Measurements from ENCODE around the gene EIF4EBP2.

DNA sequence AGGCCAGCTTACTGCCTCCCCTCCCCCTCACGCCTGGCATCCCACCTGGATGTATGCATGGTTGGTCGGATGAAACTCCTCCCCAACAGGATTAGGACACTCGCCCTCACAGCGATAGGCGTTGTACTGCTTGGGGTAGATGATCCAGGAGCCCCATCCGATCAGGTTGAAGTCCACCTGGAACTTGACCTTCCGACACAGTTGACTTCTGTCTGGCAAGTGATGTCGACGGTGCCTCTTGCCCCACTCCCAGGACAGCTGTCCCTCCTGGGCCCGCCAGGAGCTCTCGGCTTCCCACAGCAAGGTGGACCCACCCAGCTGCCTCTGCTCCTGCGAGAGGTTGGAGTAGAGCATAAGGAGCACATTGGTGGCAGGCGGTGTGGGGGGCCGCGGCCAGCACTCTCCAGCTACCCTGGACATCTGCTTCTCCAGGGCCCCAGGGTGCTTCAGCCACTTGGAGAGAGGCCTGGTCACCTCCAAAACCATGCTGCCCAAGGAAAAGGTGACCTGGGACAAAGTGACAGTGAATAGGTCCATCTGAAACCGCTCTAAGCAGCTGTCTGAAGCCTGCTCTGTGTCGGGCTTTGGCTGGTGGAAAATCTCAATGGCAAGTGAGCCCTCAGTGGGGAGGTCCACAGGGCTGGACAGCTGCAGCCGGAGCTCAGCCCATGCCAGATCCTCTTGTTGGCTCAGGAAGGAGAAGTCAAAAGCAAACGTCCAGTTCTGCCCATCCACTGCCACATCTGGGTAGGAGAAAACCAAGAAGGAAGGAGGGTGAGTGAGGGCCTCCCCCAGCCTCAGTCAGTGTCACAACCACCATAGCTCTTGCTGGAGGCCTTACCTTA is 31.5 kb downstream of the EIF4EBP2 start:
- no peak for TF ChIP-seq CTCF (IDR thresholded peaks at IDR 0.05)
- TF ChIP-seq POLR2A (IDR thresholded peaks at IDR 0.05), result no peak
